ENCODE results near the gene TAF4.

DNA sequence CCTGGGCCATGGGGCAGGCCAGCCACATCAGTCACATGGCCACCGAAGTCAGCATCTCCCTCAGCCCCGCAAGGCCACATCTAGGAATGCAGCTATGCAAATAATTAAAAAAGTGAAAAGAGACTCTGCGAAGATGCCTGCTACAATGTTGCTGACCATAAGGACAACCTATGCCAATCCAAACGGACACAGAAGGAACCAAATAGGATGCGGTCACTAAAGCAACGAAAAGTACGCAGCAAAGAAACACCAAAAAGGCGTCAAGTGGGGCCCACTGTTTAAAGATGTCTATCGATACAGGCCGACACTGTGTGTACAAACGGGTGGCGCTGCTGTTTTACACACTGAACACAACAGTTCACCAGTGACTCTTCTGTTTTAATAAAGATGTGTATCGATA lies 56.4 kb downstream of the TAF4 start:
- TF ChIP-seq TARDBP (IDR thresholded peaks at IDR 0.05) (no peak), L3MBTL2 (conservative IDR thresholded peaks at IDR 0.05) (no peak), FOXA1 (IDR thresholded peaks at IDR 0.05) (no peak), SP1 (IDR thresholded peaks at IDR 0.05) (no peak), ELF4 (IDR thresholded peaks at IDR 0.05) (no peak), ZNF384 (IDR thresholded peaks at IDR 0.05) (no peak), ARNT (IDR thresholded peaks at IDR 0.05) (no peak), LEF1 (IDR thresholded peaks at IDR 0.05; ENCODE audit: borderline replicate concordance) (no peak), BHLHE40 (IDR thresholded peaks at IDR 0.05; ENCODE audit: borderline replicate concordance) (no peak), HDGF (IDR thresholded peaks at IDR 0.05; ENCODE audit: borderline replicate concordance) (no peak), FOXM1 (IDR thresholded peaks at IDR 0.05; ENCODE audit: borderline replicate concordance) (no peak), NFRKB (IDR thresholded peaks at IDR 0.05) (no peak), FOXK2 (IDR thresholded peaks at IDR 0.05) (no peak)

All from HEK293T (cell line).